ENCODE measurements around the gene ZW10.
"Not testable (repeated sequence)": the region's sequence is repeated elsewhere in the genome, so short reads cannot be mapped to it uniquely, and the experiment has no call there.

Gene ZW10

DNA sequence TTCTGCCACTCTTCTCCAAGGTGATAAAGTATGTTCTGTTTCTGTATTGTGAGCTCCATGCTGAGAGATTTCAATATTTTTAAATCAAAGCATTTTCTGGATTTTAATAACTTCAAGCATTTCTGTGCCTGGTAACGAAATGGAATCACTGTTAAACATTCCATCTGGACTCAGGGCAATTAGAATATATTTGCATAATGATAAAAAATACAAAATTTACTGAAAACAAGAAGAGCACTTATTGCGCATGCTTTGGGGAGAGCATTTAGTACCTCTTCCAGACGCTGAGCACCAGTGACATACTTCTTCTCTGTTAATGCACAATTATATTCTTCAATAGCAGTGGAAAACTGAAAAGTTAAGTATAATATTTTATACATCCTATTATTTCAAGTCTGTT lies 13.3 kb downstream of the ZW10 start:
- no peak for DNase-seq

DNA sequence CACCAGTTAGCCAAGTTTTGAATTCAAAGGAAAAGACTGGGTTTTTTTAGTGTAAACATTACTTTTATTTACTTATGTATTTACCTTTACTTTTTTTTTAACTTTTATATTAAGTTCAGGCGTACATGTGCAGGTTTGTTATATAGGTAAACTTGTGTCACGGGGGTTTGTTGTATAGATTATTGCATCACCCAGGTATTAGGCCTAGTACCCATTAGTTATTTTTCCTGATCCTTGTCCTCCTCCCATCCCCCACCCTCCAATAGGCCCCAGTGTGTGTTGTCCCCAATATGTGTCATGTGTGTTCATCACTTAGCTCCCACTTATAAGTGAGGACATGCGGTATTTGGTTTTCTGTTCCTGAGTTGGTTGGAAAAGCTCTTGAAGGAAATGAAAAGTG lies 20.6 kb downstream of the ZW10 start:
- no peak for DNase-seq

DNA sequence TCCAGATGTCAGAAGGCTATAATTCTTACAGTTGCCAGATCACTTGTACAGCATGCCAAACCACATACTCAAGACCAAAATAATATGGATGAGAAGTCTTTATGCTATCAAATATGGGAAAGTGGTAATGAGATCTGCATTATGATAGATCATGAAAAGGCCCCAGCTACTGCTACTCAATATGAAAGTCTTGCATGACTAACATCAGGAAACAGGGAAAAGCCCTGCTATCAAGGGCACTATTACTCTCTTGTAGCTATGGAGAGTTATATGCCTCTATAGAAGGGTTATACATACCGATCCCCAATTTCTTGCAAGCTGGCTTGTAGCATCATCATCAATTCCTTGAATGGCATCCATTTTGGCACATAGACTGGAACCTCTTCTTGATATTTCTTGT lies 37.2 kb downstream of the ZW10 start:
- DNase-seq: no peak

DNA sequence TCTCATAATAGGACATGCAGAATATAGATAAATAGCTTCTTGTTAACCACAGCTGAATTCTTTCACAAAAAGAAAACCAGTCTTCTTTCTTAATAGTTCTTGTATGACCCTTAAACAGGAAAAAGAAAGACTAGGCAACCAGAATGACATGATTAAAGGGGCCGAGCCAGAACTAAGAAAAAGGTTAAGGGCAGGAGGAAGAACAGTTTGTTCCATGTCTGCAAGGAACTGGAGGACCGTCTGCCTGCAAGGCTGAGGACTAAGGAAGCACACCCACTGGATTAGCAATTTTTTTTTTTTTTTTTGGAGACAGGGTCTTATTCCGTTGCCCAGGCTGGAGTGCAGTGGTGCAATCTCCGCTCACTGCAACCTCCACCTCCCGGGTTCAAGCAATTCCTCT lies 41.4 kb downstream of the ZW10 start:
- DNase-seq: no peak

DNA sequence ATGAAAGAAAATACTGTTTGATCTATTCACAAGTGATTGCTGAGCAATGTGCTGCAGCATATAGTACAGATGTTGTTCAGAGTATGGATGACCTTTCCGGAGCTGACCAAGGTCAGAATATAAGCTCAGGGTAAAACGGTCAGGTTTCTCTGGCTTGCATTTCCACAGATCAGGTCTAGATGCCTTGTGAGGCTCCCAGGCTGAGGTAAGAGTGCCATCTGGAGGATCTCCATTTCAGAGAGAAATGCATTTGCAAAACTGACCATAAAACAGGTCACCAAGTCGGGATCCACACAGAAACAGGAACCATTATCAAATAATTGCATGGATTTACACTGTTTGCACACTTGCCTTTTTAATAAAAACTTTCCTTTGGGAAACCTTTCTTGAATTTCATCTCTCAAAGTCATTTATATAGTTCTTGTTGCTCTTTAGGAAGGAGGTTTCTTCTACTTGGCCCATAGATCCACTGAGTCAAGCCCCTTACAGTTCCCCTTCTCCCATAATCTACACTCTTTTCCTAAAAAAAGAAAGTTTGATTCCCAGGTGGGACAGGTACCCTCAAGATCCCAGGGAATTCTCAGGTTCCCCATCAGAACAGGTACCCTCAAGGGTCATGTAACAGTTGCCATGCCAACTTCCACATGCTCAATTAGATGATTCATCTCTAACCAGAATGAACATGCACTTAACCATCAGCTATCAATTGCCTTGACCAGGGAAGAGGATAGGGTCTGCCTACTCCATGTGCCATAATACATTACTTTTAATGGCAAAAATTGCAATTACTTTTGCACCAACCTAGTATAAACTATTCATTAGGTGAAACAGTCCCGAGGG lies 42.4 kb downstream of the ZW10 start:
- DNase-seq: no peak

DNA sequence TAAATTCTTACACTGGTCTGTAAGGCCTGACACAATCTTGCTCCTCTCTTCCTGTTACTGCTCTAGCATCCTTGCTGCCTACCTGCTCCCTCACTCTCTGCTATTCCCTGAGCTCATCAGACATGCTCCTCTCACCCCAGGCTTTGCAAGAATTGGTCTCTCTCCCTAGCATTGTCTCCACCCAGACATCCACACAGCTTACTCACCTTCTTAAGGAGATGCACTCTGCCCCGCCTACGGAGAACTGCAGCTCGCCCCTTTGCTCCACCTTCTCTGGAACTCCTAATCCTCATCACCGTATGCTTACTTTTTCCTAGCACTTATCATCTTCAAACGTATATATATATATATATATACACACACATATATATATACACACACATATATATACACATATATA lies 44.0 kb downstream of the ZW10 start:
- DNase-seq: no peak

DNA sequence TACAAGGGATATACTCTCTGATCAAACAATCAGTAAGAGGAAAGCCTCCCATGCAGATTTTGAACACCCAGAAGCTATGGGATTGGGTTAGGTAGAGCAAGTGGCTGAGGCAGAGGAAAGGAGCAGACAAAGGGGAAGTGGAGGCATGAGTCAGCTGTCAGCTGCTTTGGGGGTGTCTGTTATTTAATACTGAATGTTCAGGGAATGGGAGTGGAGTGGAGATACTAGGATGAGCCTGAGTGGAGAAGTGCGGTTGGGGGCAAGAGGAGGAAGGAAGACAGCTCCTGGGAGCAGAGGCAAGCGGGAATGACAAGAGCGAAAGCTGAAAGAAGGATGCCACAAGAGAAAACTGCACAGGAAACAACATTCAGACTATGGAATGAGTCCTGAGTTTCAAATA lies 44.7 kb downstream of the ZW10 start:
- no peak for DNase-seq

DNA sequence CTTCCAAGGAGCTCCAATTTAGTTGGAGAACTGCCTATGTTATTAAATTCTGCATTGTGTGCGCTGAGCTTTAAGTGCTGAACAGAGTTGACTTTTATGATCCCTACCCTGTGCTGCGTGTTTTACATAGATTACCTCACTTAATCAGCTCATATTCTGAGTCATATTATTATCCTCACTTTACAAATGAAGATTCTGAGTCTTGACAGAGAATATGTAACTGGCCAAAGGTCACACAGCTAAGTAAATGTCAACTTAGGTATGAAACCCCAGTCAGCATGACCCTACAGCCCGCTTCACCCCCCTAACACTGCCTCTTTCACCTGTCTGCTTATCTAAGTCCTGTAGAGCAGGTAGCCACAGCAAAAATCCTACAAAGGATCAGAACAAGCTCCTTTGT lies 47.6 kb downstream of the ZW10 start:
- no peak for DNase-seq

DNA sequence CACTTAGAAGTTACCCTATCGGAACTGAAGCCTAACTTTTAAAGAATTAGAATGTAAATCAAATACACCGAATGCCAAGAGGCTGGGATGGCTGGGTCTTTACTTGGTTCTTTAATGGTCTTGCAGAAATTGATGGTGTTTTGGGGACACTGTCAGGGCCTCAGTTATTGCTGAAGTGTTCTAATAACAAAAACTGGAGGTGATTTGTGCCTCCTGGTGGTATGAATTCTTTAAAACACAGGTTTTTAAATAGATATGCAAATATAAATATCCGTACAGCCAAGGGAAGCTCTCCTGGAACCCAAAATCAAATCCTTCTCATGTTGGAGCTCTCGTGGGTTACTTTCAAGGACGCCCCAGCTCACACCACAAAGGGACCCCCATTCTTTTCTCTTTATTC lies 48.1 kb downstream of the ZW10 start:
- no peak for DNase-seq

DNA sequence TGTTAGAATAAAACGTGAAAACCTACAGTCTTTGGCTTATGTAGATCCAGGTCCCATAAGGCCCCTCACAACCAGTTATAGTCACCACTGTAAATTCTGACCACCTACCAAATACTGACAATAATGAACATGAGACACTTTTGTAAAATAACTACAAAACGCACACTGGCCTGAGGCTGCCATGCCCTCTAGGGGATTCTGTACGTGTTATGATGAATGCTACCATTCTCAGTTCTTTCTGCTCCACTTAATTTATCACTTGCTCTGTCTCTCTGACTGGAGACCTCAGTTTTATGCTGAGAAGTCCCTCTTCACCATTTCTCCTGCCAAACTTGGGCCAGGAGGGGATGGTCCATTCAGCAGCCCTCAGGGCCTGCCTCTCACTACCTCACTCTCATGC lies 48.7 kb downstream of the ZW10 start:
- no peak for DNase-seq

DNA sequence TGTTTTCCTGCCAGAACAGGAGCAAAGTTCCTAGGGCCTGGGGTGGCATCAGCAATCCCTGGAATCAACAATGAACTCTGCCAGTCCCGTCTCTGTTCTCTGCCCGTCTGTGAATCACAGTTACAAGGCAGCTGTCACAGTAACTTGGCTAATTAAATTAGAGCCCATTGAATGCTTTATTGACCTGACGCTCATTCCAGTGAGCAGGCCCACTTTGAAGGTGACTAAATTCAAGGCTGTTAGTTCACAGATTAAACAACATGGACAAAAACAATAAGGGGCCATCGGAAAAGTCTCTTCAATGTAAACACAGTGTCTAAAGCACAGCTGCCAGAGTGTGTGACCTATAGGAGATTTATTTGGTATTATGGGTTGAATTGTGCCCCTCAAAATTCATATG lies 49.7 kb downstream of the ZW10 start:
- DNase-seq: no peak

DNA sequence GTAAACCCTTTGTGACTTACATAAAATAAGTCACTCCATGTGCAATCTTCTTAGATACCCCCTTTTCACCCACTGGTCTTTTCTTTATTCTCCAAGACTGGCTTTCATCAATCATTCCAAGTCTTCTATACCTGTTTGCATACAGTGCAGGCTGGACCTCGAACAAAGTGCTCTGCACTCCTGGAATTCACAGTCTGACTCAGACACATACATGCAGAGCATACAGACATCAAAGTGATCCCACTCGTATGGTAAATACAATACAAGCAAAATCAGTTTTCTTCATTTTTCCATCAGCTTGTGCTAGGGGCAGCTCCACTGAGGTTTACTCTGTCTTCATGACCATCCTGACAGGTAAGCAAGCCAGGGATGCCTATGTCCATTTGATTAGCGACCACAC lies 50.6 kb downstream of the ZW10 start:
- no peak for DNase-seq

DNA sequence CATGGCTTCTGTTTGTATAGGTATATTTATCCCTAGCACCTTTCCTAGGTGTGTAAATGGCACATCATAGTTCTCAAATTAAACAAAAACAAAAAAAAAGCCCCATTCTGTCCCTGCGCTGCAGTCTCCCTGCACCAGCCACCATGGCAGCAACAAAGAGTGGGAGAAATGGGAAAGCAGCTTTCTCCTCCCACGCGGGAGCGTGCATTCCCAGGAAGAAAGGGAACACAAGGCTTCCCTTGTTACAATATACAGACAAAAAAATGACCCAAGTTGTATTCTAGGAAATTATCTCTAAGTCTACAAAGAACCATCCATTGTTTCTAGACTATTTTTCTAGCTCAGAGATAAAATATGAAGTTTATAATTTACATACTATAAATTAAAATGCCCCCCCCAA lies 51.3 kb downstream of the ZW10 start:
- DNase-seq: no peak

DNA sequence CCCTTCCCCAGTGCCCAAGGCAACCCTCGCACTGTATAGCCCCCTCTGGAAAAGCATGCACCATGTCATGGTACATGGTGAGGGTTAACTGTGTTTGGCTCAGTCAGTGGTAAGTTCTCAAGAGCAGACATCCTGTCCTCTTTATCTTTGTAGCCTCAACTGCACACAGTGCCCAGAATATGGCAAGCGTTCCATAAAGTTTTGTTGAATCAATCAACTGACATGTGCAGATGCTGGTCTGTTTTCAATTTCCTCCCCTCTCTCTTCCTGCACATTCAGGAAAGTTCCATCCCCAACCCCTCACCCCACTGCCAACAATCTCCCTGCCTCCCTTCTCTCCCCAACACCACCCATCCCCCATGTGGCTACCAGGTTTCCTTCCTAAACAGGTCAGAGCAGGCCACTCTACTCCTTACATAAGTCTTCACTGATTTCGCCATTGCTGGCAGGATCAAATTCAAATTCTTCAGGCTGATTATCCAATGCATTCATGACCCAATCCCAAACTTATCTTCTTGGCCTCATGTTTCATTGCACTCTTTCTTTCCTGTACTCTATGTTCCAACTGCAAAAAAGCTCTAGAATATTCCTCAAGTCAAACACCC lies 51.9 kb downstream of the ZW10 start:
- DNase-seq: no peak

DNA sequence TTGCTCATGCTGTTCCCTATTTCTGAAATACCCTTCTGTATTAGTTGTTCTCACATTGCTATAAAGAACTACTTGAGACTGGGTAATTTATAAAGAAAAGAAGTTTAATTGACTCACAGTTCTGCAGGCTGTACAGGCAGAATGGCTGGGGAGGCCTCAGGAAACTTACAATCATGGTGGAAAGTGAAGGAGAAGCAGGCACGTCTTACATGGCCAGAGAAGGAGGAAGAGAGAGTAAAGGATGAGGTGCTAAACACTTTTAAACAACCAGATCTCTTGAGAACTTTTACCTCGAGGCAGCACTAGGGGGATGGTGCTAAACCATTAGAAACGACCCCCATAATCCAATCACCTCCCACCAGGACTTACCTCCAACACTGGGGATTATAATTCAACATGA lies 53.0 kb downstream of the ZW10 start:
- DNase-seq: not testable (repeated sequence)

DNA sequence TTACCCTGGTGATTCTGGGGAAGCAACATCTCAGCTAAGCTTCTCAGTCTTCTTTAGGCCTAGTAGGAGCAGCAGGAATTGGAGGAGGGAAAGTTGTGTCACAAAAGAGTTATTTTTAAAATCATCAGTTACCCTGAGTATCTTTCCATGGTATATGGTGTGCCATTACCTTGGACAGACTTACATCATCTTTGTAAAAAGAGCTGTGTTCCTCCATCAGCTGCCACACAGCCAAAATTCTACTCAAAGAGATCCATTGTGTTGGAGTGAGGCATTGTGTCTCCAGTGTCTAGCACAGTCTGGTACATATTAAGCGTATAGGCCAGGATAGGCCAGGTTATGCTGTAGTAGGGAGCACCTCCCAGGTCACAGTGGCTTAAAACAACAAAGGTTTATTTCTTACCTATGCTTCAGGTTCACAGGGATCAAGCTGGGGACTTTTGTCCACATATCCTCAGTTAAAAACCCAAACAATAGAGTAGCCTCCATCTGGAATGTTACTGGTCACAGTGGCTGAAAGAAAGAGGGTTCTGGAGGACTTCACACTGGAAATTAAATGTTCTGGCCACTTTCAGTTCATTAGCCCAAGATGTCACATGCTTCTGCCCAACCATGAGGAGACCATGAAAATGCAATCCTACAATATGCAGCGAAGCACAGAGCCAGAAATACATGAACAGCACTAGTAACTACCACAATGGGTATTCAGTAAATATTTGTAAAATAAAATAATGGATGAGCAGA lies 57.4 kb downstream of the ZW10 start:
- no peak for DNase-seq

DNA sequence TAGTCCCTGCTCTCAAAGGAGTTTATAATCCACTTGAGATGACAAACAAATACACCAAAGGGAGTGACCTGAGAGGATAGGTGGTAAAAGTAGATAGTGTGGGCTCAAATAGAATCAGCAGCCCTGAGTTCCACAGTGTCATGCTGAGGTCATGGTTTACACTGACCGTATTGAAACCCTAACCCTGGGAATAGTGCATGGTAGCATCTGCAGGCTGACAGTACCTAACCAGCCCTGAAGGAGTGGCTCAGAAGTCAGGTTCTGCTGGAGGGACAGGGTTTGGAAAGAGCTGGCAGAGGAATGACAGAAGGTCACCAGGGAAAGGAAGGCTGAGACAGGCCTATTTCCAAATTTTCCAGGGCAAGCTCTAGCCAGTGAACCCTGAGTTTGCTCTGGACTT lies 58.2 kb downstream of the ZW10 start:
- DNase-seq: no peak

DNA sequence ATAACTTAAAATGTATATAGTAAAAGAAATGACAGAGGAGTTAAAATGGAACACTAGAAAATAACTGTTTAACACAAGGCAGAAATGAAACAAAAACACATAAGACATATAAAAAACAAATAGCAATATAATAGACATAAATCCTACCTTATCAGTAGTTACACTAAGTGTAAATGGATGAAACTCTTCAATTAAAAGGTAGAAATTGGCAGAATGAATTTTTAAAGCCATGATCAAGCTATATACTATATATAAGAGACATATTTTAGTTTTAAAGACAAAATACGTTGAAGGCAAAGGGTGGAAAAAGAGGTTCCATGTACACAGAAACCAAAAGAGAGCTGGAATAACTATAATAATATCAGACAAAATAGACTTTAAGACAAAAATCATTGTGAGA lies 62.5 kb downstream of the ZW10 start:
- DNase-seq: no peak

DNA sequence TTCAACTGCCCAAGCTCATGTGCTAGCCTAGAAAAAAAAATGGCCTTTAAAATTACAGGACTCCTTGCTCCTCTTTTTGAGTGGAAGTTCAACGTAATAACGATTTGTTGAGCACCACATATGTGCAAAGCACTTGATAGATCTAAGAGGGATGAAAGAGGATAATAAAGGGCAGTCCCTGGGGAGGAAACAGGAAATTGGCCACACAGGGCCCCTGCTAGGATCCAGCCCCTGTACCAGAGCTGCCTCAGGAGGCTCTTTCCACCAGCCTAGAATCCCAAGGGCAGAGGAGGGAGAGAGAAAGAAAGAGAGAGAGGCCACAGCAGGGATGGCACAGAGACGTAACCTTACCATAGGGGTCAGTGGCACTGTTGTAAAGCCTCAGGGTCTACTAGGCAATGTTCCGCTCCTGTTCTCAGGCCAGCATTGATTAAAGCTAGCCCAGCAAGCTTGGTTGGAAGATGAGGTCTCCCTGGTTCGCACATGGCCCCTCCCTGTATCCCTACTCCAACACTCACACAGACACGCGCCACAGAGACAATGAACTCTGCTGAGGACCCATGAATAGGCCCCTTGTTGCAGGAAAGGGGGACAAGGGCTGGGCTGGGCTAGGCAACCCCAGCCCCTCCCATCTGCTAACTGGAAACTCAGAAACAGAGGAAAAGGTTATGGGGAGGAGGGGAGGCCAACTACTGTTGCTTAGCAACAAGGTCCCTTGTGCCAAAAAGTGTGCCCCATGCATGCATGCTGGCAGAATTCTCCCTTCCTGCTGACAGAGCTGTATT lies 67.4 kb downstream of the ZW10 start, which contains the start of gene TMPRSS5:
TMPRSS5 (minus strand) TSS at position 438 of the 785 bp plus-strand sequence; CDS start at position 354, 84 bp downstream.
- DNase-seq: no peak

DNA sequence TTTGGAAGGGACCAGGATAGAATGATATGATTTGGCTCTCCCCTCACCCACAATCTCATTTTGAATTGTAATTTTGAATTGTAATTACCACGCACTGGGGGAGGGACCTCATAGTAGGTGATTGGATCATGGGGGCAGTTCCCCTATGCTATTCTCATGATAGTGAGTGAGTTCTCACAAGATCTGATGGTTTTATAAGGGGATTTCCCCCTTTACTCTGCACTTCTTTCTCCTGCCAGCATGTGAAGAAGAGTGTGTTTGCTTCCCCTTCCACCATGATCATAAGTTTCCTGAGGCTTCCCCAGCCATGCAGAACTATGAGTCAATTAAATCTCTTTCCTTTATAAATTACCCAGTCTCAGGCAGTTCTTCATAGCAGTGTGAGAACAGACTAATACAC lies 69.9 kb downstream of the ZW10 start:
- not testable (repeated sequence) for DNase-seq

DNA sequence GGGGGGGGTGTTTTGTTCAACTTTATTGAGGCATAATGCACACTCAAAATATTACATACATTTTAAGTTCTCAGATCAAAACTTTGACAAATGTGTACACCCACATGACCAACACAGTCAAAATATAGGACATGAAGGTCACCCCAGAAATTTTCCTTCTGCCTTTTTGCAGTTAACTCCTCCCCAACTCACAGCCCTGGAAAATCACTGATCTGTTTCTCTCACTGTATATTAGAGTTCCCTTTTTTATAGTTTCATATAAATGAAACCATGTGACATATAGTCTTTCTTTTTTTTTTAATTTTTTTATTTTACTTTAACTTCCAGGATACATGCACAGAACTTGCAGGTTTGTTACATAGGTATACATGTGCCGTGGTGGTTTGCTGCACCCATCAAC lies 72.0 kb downstream of the ZW10 start:
- DNase-seq: no peak

DNA sequence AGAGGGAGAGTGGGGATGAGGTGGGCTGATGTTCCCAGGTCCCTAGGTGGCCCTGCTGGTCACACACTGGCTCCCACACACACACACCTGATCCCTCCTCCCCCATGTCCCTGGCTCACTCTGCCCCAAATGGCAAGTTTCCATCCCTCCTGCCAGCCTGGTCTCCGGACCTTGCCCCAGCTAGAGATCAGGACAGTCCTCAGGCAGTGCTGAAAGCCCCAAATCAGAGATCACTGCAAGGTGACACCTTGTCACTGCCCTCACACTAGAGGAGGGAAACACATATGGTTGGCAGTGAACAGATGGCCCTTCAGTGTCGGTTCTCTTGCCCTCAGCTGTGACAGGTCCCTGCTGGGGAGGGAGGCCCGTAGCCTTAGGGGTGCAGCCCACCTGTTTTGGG lies 75.0 kb downstream of the ZW10 start:
- no peak for DNase-seq

DNA sequence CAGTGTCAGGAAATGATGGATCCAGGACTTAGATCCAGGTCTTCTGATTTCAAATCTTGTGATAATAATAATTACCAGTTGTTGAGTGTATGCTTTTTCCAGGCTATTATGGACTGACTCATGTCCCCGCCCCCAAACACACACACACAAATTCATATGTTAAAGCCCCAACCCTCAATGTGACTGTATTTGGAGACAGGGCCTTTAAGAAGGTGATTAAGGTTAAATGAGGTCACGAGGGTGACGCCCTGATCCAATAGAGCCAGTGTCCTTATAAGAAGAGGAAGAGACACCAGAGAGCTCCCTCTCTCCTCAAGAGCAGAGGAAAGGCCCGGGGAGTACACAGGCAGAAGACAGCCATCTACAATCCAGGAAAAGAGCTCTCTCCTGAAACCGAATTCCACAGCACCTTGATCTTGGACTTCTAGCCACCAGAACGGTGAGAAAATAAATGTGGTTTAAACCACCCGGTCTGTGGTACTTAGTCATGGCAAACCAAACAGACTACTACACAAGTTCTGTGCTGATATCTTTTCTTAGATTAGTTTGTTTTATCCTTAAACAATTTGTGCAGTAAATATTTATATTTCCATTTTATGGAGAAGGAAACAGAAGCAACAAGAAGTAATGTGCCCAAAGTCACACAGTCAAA lies 75.6 kb downstream of the ZW10 start:
- no peak for DNase-seq

Measured in activated CD4-positive, alpha-beta T cell treated with anti-CD3 and anti-CD28 coated beads for 48 hours (primary cell).